Measurements from ENCODE around the gene ARL16. TPM values are rescaled to one million over a fixed set of nuclear protein-coding genes. Genes with fewer than 3 reads are reported as not detected.

Gene ARL16
- total RNA-seq, 6 experiments from 2014 or later = 5.3 to 16.8 (median 11.1) TPM

- H3K27ac ChIP-seq = peak within 1 kb of the TSS; percentile 55 to 86 (median 71)
- H3K27me3 ChIP-seq = no peaks in the 10 kb centered on the region
- DNase-seq = peak; percentile 98
- peaks cover 0 to 24% (median 5%) of the 10 kb centered on the region in 4 donors for H3K36me3 ChIP-seq
- TF ChIP-seq POLR2A (IDR thresholded peaks at IDR 0.05) (peak; percentile 74), CTCF (IDR thresholded peaks at IDR 0.05) (no peak)
- H3K4me3 ChIP-seq = peak within 1 kb of the TSS; percentile 98
- H3K9me3 ChIP-seq = no peaks in the 10 kb centered on the region
- ATAC-seq = peak; percentile 98 to 99 (median 98)
- peaks cover 0 to 15% (median 3%) of the 10 kb centered on the region in 4 donors for H3K4me1 ChIP-seq
- WGBS (ENCODE audit: insufficient coverage, low coverage, low lambda C conversion rate, missing lambda C conversion rate) = 0% methylated on average over 10 of the region's 96 CpGs
- intact Hi-C loops (cut with DNase I) = no loop called here
Measured at GRCh38 chr17:81666342-81667191, 17.0 kb downstream of the ARL16 start, which contains the start of the genes CCDC137 and OXLD1. TSS of gene CCDC137 (plus strand) at chr17:81666737. CDS start at chr17:81666767, 30 bp downstream. TSS of gene OXLD1 (minus strand) at chr17:81666605. CDS start at chr17:81666577, 28 bp downstream.

- Histone ChIP-seq H3K36me3 (peaks cover 0 to 20% (median 4%) of the 10 kb centered on the region in 4 donors), H3K4me1 (peaks cover 0 to 15% (median 3%) of the 10 kb centered on the region in 4 donors), H3K27ac (peak overlapping the region; percentile 55 to 86 (median 71)), H3K27me3 (no peaks in the 10 kb centered on the region), H3K9me3 (no peaks in the 10 kb centered on the region), H3K4me3 (peak overlapping the region; percentile 98)
- no peak for TF ChIP-seq CTCF (IDR thresholded peaks at IDR 0.05)
- no peak for TF ChIP-seq POLR2A (IDR thresholded peaks at IDR 0.05)
- WGBS (ENCODE audit: insufficient coverage, low coverage, low lambda C conversion rate, missing lambda C conversion rate) = 0% methylated on average over 16 of the region's 16 CpGs
- DNase-seq = no peak
- ATAC-seq = peak in 3 of 4 donors; percentile 4 to 25 (median 11)
- intact Hi-C loops (cut with DNase I) = no loop called here
Measured at GRCh38 chr17:81666092-81666341, 17.6 kb downstream of the ARL16 start.

GRCh38 chr17:81665205-81666091, 18.1 kb downstream of the ARL16 start:
- Histone ChIP-seq H3K4me1 (peaks cover 0 to 15% (median 3%) of the 10 kb centered on the region in 4 donors), H3K27ac (peak overlapping the region in 2 of 3 donors; percentile 71 to 86), H3K36me3 (peaks cover 0 to 18% (median 1%) of the 10 kb centered on the region in 4 donors), H3K4me3 (peak overlapping the region; percentile 98), H3K27me3 (no peaks in the 10 kb centered on the region), H3K9me3 (no peaks in the 10 kb centered on the region)
- WGBS (ENCODE audit: insufficient coverage, low coverage, low lambda C conversion rate, missing lambda C conversion rate) = 24% methylated on average over 11 of the region's 30 CpGs
- no peak for DNase-seq
- TF ChIP-seq CTCF (IDR thresholded peaks at IDR 0.05) (no peak), POLR2A (IDR thresholded peaks at IDR 0.05) (no peak)
- ATAC-seq = peak in 2 of 4 donors; percentile 7 to 9
- intact Hi-C loops (cut with DNase I) = no loop called here

GRCh38 chr17:81664051-81664470, 19.5 kb downstream of the ARL16 start:
- intact Hi-C loops (cut with DNase I) = no loop called here
- DNase-seq = no peak
- H3K27ac ChIP-seq = no peak overlapping the region
- no peaks in the 10 kb centered on the region for H3K9me3 ChIP-seq
- ATAC-seq = no peak
- H3K36me3 ChIP-seq = peaks cover 0 to 10% (median 0%) of the 10 kb centered on the region in 4 donors
- H3K27me3 ChIP-seq = no peaks in the 10 kb centered on the region
- TF ChIP-seq POLR2A (IDR thresholded peaks at IDR 0.05) (no peak), CTCF (IDR thresholded peaks at IDR 0.05) (no peak)
- H3K4me3 ChIP-seq = no peak overlapping the region
- peaks cover 0 to 15% (median 3%) of the 10 kb centered on the region in 4 donors for H3K4me1 ChIP-seq
- no CpG with 5 or more reads among the region's 7 CpGs for WGBS (ENCODE audit: insufficient coverage, low coverage, low lambda C conversion rate, missing lambda C conversion rate)

Measured in right lobe of liver (tissue), 6 donors.